HG02840 (cell line): Measurements from ENCODE around the gene ZNF280D.
"Not testable (repeated sequence)": the region's sequence is repeated elsewhere in the genome, so short reads cannot be mapped to it uniquely, and the experiment has no call there.

Experiments used
- ATAC-seq: cut with Tn5 transposase; IDR thresholded peaks from one replicate; pipeline ENCODE4 v1.9.1; 2021; ENCODE audit warnings: mild to moderate bottlenecking, moderate library complexity, moderate number of reproducible peaks; ENCODE audit not compliant: unreplicated experiment, low FRiP score

The ZNF280D gene

GRCh38 chr15:56733136-56734012 is at the start of gene ZNF280D:
Gene ZNF280D (minus strand): TSS chr15:56733509. CDS start chr15:56707109, 26,400 bp downstream.
- ATAC-seq, result peak; percentile 77

DNA sequence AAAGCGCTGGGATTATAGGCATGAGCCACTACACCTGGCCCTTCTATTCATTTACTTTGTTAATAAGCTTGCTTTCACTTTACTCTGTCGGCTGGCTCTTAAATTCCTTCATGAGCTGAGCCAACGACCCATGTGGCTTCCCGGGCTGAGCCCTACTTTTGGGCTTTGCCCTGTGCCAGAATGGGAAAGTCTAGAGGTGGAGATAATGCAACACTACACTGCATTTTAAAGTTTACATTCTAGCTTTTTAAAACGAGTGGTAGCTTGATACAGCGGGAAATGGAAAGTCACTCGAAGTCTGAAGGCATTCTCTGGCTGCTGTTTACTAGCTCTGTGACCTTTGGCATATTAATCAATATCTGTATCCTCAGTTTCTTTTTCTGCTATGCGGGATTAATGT is 49.0 kb upstream of the ZNF280D start:
- no peak for ATAC-seq

- ATAC-seq, result no peak
These were observed 48.4 kb upstream of the ZNF280D start for GRCh38 chr15:56781666-56782065.

DNA sequence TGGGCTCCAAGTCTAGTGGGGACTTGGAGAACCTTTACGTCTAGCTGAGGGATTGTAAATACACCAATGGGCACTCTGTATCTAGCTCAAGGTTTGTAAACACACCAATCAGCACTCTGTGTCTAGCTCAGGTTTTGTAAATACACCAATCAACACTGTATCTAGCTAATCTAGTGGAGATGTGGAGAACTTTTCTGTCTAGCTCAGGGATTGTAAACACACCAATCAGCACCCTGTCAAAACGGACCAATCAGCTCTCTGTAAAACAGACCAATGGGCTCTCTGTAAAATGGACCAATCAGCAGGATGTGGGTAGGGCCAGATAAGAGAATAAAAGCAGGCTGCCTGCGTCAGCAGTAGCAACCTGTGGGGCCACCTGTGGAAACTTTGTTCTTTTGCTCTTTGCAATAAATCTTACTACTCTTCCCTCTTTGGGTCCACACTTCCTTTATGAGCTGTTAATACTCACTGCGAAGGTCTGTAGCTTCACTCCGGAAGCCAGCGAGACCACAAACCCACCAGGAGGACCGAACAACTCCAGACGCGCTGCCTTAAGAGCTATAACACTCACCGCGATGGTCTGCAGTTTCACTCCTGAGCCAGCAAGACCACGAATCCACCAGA is 46.9 kb upstream of the ZNF280D start:
- not testable (repeated sequence) for ATAC-seq

GRCh38 chr15:56779449-56779848 is 46.1 kb upstream of the ZNF280D start:
- not testable (repeated sequence) for ATAC-seq

DNA sequence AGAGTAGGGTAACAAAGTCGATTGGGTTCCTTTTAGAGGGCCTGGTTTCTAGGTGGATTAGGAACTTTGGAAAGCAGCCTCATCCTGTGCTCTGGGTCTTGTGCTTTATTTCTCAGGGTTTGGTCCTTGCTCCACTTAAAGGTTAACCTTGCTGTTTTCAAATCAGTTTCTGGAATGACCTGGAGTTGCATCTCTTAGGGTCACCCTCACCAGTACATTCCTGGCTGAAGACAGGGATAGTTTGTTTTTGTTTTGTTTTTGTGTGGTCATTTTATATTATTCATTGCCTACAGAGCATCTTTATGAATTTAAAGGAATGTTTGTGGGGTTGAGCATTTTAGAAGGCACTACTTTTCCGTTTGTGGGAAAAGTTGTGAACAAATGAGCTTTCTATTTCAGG is 45.5 kb upstream of the ZNF280D start:
- ATAC-seq, result no peak

DNA sequence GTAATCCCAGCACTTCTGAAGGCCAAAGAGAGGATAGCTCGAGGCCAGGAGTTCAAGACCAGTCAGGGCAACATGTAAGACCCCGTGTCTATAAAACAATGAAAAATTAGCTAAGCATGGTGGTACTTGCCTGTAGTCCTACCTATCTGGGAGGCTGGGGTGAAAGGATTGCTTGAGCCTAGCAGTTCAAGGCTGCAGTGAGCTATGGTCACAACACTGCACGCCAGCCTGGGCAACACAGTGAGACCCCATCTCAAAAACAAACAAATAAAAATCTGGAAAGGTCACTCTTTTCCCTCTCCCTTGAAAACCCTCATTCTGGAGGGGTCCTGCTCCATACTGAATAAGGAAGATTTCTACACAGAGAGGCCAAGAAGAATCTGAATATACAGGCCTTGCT is 43.5 kb upstream of the ZNF280D start:
- no peak for ATAC-seq

- ATAC-seq, result no peak
These were observed 42.3 kb upstream of the ZNF280D start for GRCh38 chr15:56775641-56776040.

- ATAC-seq, result no peak
These were observed 41.0 kb upstream of the ZNF280D start for GRCh38 chr15:56774356-56774755.

GRCh38 chr15:56772868-56773639 is 39.7 kb upstream of the ZNF280D start:
- ATAC-seq, result no peak

DNA sequence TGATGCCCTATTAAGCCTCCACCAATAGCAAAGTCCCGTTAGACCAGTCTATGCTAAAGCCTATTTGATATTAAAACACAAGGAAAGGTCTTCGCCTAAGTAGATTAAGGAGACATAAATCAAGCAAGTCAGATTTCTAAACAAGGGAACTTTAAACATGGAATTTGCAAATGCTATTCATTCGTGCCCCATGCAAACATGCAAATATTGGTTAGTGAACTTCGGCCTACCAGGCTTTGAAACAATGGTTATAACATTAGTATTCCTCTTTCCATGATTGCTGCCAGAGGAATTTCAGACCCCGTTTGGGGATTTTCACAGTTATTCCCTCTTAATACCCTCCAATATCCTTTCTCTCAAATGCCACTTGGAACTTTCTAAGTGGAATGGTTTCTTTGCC is 36.9 kb upstream of the ZNF280D start:
- no peak for ATAC-seq

GRCh38 chr15:56767315-56767714 is 34.0 kb upstream of the ZNF280D start:
- no peak for ATAC-seq

DNA sequence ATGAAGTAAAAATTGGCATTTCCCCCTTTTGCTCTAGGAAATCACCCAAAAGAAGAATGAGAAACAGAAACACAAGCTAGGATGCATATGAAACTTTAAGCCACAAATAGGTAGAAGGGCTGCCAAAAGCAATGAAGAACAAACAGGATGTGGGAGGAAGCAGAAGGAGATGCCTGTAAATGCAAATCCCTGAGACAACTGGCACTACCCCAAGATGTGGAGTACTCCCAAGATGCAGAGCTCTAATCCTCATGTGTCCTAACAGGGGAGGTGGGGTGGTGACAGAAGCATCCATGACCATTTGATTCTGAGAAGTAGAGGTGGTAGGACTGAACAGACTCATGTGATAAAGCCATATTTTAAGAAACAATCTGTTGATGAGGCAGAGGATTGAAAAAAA is 31.9 kb upstream of the ZNF280D start:
- ATAC-seq, result no peak

GRCh38 chr15:56763141-56763895 is 30.0 kb upstream of the ZNF280D start:
- ATAC-seq, result no peak

- ATAC-seq, result no peak
These were observed 26.9 kb upstream of the ZNF280D start for GRCh38 chr15:56760186-56760585.

GRCh38 chr15:56759450-56759845 is 26.1 kb upstream of the ZNF280D start:
- ATAC-seq, result no peak

DNA sequence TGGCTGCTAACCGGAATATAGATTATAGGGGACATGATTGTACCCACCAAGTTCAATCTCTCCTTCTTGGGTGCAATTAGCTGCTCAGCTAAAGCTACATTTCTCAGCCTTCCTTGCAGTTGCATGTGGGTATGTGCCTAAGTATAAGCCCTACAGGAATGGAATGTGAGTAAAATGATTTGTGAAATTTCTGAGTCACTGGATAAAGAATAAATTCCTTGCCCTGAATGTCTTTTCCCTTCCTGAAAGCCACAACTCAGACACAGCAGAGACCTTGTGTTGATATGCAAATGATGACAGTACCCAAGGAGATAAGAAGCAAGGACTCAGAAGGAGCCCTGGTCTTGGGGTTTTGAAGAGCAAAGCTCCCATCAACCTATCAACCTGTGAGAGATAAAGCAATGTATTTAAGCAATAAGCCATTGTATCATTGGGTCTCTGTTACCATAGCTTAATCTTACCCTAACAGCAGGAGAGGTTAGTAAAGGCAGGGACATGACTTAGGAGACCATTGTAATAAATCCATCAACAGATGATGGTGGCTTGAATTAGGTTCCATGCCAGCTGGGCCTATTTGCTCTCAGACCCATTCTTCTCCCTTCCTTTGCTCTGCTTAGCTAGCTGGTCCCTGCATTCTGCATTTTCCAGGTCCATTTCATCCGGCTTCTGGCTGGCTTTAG is 25.6 kb upstream of the ZNF280D start:
- ATAC-seq, result no peak

GRCh38 chr15:56757875-56758274 is 24.6 kb upstream of the ZNF280D start:
- ATAC-seq, result no peak

DNA sequence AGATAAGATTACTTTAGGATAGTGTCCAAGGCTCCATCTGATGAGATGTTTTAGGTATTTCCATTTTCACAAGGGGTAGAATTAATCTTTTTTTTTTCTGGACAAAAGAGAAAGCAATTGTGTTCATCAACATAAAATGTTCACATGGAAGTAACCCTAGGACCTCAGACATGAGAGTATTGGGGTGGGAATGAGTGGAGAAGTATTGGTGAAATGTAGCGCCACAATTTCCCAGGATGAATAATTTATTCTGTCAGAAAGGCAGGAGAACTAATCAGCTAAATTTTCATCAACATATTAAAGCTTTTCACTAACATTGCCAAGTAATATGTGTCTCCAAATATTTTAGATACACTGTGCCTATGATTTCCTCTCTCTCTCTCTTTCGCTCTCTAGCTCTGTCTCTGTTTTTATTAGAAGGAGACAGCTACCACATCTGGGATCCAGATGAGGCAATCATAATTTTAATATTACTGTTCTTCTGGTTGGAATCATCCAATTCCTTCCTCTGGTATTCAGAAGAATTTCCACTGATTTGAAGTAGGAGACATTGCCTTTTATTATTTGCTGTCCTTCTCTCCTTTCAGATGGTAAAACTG is 21.6 kb upstream of the ZNF280D start:
- no peak for ATAC-seq
